Measurements from ENCODE around the gene RASGRP1.
A peak's percentile ranks its signal among the peaks of the same experiment; 100 is the strongest.

The RASGRP1 gene

DNA sequence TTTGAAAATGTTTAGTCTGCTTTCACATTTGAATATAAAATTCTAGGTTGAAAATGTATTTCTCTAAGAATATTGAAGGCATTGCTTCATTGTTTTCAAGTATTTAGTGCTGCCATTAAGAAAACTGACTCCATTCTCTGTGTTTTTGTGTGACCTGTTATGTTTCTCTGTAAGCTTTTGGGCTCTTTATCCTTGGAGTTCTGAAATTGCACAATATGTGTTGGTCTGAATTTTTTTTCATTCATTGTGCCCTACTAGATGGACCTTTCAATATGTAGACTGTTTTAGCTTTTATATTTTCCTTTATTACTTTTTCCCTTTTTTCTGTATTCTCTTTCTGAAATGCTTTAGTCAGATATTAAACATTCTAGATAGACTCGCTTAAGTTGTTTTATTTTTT, 88.5 kb downstream of the RASGRP1 start:
- Mint-ChIP-seq H3K27ac (peak overlapping the region in 1 of 2 donors; percentile 59), H3K4me3 (no peak overlapping the region), H3K4me1 (peaks cover 9% of the 10 kb centered on the region), H3K27me3 (no peaks in the 10 kb centered on the region), H3K9me3 (no peaks in the 10 kb centered on the region)
- DNase-seq = no peak
- no peak for ATAC-seq

DNA sequence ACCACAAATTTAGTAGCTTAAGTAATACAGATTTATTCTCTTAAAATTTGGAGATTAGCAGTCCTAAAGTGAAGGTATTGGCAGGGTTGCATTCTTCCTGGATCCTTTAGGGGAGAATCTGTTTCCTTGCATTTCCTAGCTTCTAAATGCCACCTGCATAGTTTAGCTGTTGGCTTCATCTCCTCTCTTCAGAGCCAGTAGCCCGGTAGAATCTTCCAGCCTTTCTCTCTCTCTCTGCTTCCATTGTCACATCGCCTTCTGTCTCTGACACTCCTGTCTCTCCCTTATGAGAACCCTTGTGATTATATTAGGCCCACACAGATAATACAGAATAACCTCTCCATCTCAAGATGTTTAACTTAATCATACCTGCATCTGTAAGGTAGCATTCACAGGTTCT, 89.3 kb downstream of the RASGRP1 start:
- H3K9me3 Mint-ChIP-seq = no peaks in the 10 kb centered on the region
- no peak overlapping the region for H3K4me3 Mint-ChIP-seq
- H3K27me3 Mint-ChIP-seq = no peaks in the 10 kb centered on the region
- DNase-seq (no peak), ATAC-seq (no peak)
- H3K4me1 Mint-ChIP-seq = peaks cover 9% of the 10 kb centered on the region
- H3K27ac Mint-ChIP-seq = no peak overlapping the region

DNA sequence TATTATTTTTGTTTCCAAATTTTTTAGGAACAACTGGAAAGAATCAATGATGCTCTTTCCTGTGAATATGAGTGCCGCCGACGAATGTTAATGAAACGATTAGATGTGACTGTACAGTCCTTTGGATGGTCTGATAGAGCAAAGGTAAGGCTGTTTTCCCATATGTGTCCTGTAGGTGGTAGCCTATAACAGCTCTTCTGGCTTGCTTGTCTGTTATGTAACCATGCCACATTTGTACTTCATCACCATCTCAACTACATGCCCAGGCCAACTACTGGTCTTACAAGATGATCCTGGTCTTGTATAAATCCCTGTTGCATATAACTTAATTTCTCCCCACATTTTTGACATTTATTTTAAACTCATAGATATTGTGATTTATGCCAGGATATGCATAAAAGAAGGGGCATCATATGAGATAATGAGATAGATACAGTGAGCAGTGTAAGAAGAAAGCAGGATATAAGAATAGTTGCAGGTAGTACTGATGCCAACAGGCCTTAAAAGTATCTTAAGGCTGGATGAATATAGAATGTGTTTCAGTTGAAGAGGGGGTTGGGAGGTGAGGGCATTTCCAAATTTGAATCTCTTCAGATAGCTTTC, 90.4 kb downstream of the RASGRP1 start:
- Mint-ChIP-seq H3K9me3 (no peaks in the 10 kb centered on the region), H3K4me3 (no peak overlapping the region), H3K4me1 (peaks cover 9% of the 10 kb centered on the region), H3K27me3 (no peaks in the 10 kb centered on the region), H3K27ac (no peak overlapping the region)
- DNase-seq = peak; percentile 24 to 28
- peak; percentile 97 for ATAC-seq

DNA sequence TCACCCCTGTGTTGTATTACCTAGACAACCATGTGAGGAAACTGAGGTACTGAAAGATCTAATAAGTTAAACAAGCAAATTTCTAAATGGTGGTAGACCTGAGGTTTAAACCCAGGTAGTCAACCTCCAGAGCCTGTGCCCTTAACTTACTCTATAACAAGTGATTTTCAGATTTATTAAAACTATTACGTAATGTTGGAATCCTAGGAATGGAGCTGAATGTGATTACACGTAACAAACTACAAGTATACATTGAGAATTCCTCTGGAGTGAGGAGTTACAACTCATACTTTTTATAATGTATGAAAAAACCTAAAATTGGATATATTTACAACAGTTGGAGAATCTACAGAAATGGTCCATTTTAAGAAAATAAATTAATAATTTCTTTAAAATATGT, 92.6 kb downstream of the RASGRP1 start:
- no peaks in the 10 kb centered on the region for H3K27me3 Mint-ChIP-seq
- peaks cover 9% of the 10 kb centered on the region for H3K4me1 Mint-ChIP-seq
- ATAC-seq (no peak), DNase-seq (no peak)
- H3K4me3 Mint-ChIP-seq = no peak overlapping the region
- H3K9me3 Mint-ChIP-seq = no peaks in the 10 kb centered on the region
- H3K27ac Mint-ChIP-seq = no peak overlapping the region

DNA sequence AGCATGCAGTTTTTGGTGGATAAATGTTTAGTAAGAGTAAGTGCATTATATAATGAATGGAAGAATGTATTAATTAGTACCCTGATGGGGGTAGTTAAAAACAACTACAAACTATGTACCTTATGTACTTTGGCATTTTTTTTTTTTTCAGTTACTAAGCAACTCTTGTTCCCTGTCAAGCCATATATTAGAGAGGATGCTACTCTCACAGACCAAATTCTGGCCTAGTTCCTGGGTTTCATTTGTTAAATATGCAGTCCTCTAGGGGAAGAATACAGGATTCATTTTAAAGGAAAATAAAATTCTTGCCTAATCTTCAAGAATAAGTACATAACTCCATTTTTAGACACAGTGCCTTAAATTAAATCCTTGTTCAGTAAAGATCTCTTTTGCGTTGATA, 93.8 kb downstream of the RASGRP1 start:
- H3K27ac Mint-ChIP-seq = no peak overlapping the region
- no peaks in the 10 kb centered on the region for H3K9me3 Mint-ChIP-seq
- no peak for DNase-seq
- no peak for ATAC-seq
- H3K4me3 Mint-ChIP-seq = no peak overlapping the region
- H3K4me1 Mint-ChIP-seq = peaks cover 9% of the 10 kb centered on the region
- H3K27me3 Mint-ChIP-seq = no peaks in the 10 kb centered on the region

DNA sequence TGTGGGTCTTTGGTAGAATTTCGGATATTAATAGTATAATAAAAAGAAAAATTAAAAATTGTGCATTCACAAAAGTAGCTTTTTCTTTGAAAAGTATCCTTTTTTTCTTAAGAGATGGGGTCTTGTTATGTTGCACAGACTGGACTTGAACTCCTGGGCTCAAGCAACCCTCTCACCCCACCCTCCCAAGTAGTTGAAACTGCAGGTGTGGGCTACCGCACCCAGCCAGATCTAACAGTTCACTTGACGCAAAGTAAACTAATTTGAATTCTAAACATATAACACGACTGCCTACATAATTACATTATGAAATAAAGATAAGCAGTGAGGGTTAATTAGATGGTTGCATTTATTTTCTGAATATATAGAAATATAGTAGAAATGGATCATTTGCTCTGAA, 99.9 kb downstream of the RASGRP1 start:
- DNase-seq = no peak

DNA sequence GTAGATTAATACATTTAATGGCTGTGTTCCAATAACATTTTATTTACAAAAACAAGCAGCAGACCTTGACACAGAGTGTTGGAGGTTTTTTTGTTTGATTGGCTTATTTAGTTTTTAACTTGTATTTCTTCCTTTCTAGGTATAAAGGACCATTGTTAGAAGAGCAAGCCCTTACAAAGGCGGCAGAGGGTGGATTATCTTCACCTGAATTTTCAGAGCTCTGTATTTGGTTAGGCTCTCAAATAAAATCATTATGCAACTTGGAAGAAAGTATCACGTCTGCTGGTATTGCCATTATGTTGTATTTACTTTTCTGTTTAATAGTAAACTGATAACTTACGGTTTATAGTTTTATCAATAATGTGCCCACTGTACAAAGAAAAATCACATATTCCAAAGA, 100.7 kb downstream of the RASGRP1 start:
- no peak overlapping the region for H3K4me3 Mint-ChIP-seq
- DNase-seq (no peak), ATAC-seq (no peak)
- H3K4me1 Mint-ChIP-seq = peaks cover 20% of the 10 kb centered on the region
- H3K27me3 Mint-ChIP-seq = no peaks in the 10 kb centered on the region
- no peaks in the 10 kb centered on the region for H3K9me3 Mint-ChIP-seq
- no peak overlapping the region for H3K27ac Mint-ChIP-seq

More for the DNA sequence above, 99.9 kb downstream of the RASGRP1 start:
- Mint-ChIP-seq H3K27ac (no peak overlapping the region), H3K27me3 (no peaks in the 10 kb centered on the region), H3K4me1 (peaks cover 12% of the 10 kb centered on the region), H3K9me3 (no peaks in the 10 kb centered on the region), H3K4me3 (no peak overlapping the region)
- no peak for ATAC-seq

DNA sequence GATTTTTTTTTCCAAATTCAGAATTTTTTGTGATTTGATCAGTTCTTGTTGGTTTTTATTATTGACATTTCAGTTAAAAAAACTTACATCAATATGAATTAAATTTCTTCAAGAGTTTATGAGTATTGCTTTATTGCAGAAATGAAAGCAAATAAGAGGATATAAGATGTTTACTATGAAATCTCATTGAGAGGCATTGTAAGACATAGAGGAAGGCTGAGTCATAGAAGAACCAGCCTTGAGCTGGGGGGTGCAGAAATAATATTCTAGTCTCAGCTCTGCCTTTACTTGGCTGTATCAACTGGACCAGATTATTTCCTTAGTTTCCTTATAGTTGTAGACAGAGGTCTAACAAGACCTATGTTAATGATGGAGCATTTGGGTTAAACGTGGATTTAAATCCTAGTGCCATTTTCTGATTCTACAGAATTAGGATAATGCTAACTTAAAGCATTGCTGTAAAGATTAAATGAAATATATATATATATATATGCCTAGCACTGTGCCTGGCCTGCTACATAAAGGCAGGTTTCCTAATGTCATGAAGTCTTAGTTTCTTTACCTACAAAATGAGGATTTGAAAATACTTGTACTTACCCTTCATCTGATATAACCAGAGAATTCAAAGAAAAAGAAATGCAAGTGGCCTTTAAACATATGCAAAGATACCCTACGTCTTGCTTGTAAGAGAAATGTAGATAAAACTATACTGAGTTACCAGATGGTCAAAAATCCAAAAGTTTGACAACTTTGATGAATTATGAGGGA, 103.4 kb downstream of the RASGRP1 start:
- Mint-ChIP-seq H3K27me3 (no peaks in the 10 kb centered on the region), H3K4me1 (peaks cover 33% of the 10 kb centered on the region), H3K27ac (peak overlapping the region in 1 of 2 donors; percentile 9), H3K4me3 (no peak overlapping the region), H3K9me3 (no peaks in the 10 kb centered on the region)
- ATAC-seq (no peak), DNase-seq (no peak)

DNA sequence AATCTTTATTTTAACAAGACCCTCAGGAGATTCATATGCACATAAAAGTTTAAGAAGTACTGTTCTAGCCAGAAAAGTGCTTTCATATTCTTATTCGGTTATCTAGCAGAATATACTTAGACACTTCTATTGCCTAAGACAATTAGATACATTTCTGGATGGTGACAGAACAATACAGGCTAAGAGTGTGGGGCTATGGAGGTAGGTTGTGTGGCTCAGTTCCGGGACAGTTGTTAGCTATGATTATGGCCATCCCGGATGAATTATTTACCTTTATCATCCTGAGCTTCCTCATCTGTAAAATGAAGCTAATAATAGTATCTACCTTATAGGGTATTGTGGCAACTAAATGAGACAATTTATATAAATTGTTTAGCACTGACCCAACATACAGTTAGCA, 104.1 kb downstream of the RASGRP1 start:
- Mint-ChIP-seq H3K9me3 (no peaks in the 10 kb centered on the region), H3K27ac (no peak overlapping the region), H3K4me1 (peaks cover 38% of the 10 kb centered on the region), H3K27me3 (no peaks in the 10 kb centered on the region), H3K4me3 (no peak overlapping the region)
- ATAC-seq (no peak), DNase-seq (no peak)

DNA sequence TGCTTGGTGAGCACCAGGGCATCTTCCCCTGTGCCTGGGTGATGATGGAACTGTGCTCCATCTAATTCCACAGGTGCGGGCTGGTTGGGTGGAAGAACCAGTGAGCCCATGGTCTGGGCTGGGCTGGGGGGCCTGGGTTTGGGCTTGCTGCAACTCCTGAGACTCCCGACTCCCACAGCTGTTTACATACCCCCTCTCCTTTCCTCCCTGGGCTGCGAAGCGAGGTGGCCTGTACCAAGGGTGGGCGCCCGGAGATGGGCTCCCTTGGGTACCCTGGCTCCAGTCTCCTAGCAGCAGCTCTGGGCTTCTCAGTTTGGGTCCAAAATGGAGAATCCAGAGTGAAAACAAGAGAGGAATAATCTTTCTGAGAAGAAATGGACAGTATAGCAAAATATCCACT, 105.1 kb downstream of the RASGRP1 start:
- H3K27ac Mint-ChIP-seq = peak overlapping the region in 1 of 2 donors; percentile 0

DNA sequence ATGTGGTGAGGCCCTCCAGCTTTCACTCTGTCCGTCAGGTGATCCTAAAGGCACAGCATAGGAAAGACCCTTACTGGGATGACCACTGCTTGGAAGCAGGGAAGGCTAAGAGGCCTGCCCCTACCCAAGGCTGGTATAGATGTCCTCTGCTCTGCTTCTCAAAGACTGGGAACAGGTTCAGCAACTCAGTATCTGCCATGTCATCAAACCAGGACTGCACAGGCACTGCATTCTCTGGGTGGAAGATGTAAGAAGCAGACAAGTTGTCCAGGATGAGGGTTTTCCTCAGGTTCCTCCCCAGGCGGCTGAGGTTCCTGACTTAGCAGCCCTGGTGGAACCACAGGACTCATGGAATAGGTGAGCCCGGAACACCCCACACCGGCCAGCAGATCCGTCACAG, 106.0 kb downstream of the RASGRP1 start:
- Mint-ChIP-seq H3K4me1 (peaks cover 47% of the 10 kb centered on the region), H3K27ac (no peak overlapping the region), H3K4me3 (no peak overlapping the region), H3K9me3 (no peaks in the 10 kb centered on the region), H3K27me3 (no peaks in the 10 kb centered on the region)
- no peak for DNase-seq
- no peak for ATAC-seq

More for the DNA sequence above, 105.1 kb downstream of the RASGRP1 start:
- no peak for DNase-seq
- no peak for ATAC-seq
- H3K9me3 Mint-ChIP-seq = no peaks in the 10 kb centered on the region
- H3K4me1 Mint-ChIP-seq = peaks cover 47% of the 10 kb centered on the region
- no peaks in the 10 kb centered on the region for H3K27me3 Mint-ChIP-seq
- H3K4me3 Mint-ChIP-seq = no peak overlapping the region

DNA sequence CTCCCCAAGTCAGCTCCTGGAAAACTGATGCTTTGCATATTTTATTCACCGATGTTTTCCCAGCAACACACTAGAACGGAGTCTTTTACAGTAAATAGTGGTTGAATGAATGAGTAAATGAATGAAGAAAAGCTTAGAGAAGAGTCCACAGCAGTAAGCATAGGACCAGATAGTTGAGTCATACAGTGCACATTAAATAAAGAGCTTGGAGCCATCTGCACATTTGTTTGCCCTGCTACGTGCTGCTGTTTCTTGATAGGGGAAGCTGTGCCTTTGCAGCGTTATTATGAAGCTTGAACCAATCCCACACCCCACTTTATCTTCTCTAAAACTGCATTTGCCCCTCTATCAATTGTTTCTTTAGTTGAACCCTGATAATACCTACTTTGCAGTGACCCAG, 109.5 kb downstream of the RASGRP1 start:
- DNase-seq (no peak), ATAC-seq (no peak)
- H3K9me3 Mint-ChIP-seq = no peaks in the 10 kb centered on the region
- H3K4me1 Mint-ChIP-seq = peaks cover 40% of the 10 kb centered on the region
- peak overlapping the region; percentile 98 to 99 for H3K27ac Mint-ChIP-seq
- H3K4me3 Mint-ChIP-seq = peak overlapping the region; percentile 92
- H3K27me3 Mint-ChIP-seq = no peaks in the 10 kb centered on the region

DNA sequence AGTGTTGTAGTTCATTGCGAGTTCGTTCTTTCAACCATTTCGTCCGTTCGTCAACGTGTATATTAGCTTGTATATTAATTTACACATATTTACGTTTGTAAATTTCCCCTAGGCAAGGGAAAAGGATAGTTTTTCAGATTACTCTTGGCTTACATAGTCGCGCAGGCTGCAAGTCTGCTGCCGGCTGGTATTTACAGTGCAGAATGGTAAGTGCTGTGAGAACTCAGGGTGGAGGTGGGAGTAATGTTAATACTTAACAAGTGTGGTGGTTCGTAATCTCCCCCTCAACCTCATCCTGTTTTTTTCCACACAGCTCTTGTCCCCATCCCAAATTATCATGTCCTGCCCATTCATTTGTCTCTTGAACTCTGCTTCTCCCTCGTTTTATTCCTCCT, 109.9 kb downstream of the RASGRP1 start:
- Mint-ChIP-seq H3K27me3 (no peaks in the 10 kb centered on the region), H3K4me3 (peak overlapping the region; percentile 92), H3K27ac (peak overlapping the region; percentile 98 to 99), H3K4me1 (peaks cover 36% of the 10 kb centered on the region), H3K9me3 (no peaks in the 10 kb centered on the region)
- ATAC-seq (no peak), DNase-seq (no peak)

DNA sequence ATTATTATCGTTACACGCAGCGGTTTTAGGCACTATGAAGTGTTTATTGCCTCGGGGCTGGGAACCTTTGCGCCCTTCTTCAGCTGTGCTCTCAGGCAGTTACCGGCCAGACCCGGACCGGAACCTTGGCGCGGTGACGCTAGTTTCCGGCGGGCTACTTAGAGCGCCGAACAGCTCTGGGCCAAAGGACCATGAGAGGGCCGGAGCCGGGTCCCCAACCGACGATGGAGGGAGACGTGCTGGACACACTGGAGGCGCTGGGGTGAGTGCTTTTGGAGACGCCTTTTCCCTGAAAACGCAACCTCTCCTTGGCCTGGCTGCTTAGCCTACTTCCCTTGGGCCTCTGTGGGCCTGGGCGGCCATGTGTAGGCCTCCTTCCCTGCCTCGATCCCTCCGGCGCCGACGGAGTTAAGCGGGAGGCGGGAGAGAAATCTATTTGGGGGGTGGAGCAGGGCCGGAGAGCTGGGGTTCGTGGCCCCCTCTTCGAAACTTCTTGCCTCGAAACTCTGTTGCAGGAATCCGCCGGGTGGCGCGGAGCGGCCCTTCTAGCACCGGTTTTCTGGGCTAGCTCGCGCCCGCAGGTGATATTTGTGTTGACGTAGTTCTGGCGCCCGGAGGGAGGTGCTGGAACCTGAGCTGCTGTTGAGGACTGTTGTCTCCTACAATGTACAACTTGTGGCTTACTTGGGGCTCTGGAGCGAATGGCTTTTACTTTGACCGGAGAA, 110.5 kb downstream of the RASGRP1 start, which contains the start of gene FAM98B:
FAM98B (plus strand) TSS at position 157 of the 725 bp plus-strand sequence; CDS start at position 192, 35 bp downstream.
- peak within 1 kb of the TSS; percentile 98 to 99 for H3K27ac Mint-ChIP-seq

DNA sequence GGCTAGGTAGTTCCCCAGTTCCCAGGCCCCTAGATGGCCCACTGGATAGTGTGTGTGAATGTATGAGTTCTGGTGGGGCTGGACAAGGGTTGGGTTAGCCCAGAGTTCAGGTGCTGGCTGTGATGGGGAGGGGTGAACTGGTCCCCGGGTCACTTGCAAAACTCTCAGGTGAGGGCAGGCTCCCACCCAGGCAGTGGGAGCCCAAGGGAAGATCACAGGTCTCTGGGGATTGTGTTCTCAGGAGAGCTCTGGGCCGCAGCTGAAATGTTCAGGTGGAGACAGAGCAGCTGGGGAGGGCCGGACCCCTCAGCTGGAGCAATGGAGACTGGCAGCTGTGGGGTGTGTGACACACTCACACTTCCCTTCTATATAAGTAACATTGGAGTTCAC, 123.5 kb downstream of the RASGRP1 start:
- Mint-ChIP-seq H3K4me1 (peaks cover 6% of the 10 kb centered on the region), H3K4me3 (no peak overlapping the region), H3K27me3 (peaks cover 33% of the 10 kb centered on the region), H3K27ac (peak overlapping the region in 1 of 2 donors; percentile 8), H3K9me3 (no peaks in the 10 kb centered on the region)
- no peak for DNase-seq
- ATAC-seq = no peak

More for the DNA sequence above, 110.5 kb downstream of the RASGRP1 start, which contains the start of gene FAM98B:
- peak within 1 kb of the TSS; percentile 92 for H3K4me3 Mint-ChIP-seq
- ATAC-seq = peak; percentile 99
- peaks cover 30% of the 10 kb centered on the region for H3K4me1 Mint-ChIP-seq
- H3K27me3 Mint-ChIP-seq = no peaks in the 10 kb centered on the region
- H3K9me3 Mint-ChIP-seq = no peaks in the 10 kb centered on the region
- peak; percentile 92 for DNase-seq
